Measurements from ENCODE around the gene TTR. TPM values are rescaled to one million over a fixed set of nuclear protein-coding genes. Genes with fewer than 3 reads are reported as not detected.

The TTR gene
- total RNA-seq, 2 donors from 2014 or later = 145 to 352 TPM

DNA sequence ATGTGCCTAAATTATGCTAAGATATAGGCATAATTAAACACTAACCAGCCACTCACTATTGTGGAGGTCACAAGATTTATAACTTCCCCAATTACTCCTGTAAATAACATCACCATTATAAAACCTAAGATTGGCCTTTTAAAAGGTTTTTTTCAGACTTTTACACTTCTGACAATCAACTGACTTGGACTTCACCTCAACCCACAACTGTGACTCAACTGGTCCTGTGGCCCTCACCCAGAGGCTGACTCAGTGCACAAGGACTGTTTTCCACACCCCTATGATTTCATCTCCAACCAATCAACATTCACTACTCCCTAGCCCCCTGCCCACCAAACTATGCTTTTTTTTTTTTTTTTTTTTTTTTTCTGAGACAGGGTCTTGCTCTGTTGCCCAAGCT is 11.6 kb downstream of the TTR start:
- intact Hi-C loops (cut with DNase I) = no loop called here
- DNase-seq = no peak
- ATAC-seq = no peak
- no peaks in the 10 kb centered on the region for H3K27me3 ChIP-seq
- no peak overlapping the region for H3K27ac ChIP-seq
- peaks cover 8% of the 10 kb centered on the region for H3K4me1 ChIP-seq
- TF ChIP-seq POLR2A (IDR thresholded peaks at IDR 0.05) = no peak
- TF ChIP-seq, protein P1, sequence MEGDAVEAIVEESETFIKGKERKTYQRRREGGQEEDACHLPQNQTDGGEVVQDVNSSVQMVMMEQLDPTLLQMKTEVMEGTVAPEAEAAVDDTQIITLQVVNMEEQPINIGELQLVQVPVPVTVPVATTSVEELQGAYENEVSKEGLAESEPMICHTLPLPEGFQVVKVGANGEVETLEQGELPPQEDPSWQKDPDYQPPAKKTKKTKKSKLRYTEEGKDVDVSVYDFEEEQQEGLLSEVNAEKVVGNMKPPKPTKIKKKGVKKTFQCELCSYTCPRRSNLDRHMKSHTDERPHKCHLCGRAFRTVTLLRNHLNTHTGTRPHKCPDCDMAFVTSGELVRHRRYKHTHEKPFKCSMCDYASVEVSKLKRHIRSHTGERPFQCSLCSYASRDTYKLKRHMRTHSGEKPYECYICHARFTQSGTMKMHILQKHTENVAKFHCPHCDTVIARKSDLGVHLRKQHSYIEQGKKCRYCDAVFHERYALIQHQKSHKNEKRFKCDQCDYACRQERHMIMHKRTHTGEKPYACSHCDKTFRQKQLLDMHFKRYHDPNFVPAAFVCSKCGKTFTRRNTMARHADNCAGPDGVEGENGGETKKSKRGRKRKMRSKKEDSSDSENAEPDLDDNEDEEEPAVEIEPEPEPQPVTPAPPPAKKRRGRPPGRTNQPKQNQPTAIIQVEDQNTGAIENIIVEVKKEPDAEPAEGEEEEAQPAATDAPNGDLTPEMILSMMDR (IDR thresholded peaks at IDR 0.05) = no peak
- no peaks in the 10 kb centered on the region for H3K9me3 ChIP-seq
- H3K4me3 ChIP-seq = no peak overlapping the region
- H3K36me3 ChIP-seq (replicated peaks in 1 of 2; ENCODE audit: insufficient read depth in 1 of 2, low read depth in 2 of 2) = no peaks in the 10 kb centered on the region

DNA sequence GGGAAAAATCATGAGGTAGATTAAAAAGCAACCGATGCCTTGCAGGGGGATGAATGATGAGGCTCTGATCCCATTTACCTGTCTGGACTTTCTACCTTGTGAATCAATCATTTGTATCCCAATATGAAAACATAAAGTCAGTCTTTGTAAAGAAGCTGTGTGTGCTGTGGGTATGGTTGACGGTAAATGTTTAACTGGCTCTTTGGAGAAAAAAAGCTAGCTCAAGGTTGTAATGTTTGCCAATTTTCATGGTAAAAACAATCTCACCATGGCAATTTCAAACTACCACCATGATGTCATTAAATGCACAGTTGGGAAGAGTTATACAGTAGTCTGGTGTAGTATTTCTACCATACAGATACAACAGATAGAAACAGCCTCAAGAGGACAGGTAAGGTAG is 14.6 kb downstream of the TTR start:
- WGBS, 2 donors = 12 to 15% methylated on average over 2 of the region's 2 CpGs
- Histone ChIP-seq H3K27ac (no peak overlapping the region), H3K4me3 (no peak overlapping the region), H3K9me3 (no peaks in the 10 kb centered on the region), H3K36me3 (replicated peaks in 1 of 2; ENCODE audit: insufficient read depth in 1 of 2, low read depth in 2 of 2) (no peaks in the 10 kb centered on the region), H3K4me1 (peaks cover 8% of the 10 kb centered on the region), H3K27me3 (no peaks in the 10 kb centered on the region)
- intact Hi-C loops (cut with DNase I) = no loop called here
- no peak for DNase-seq
- peak; percentile 59 for ATAC-seq
- TF ChIP-seq POLR2A (IDR thresholded peaks at IDR 0.05) = no peak
- TF ChIP-seq, protein P1 (IDR thresholded peaks at IDR 0.05) = no peak

DNA sequence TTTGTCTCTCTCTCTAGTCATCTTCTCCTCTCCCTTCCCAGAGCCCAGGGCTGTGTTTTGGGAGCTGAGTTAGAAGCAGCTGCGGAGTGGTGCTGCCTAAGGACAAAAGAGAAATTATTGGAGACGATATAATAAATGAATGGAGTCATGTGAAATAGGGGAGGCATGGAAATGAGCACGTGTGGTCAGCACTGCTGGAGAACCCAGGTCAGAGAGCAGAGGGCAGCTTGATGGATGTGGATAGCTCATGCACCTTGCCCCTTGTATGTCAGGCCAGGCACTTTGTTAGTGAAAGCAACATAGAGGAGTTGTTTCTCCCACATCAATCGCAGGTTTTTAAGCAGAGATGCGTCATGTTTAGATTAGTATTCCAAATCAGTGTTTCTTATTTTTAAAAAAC is 15.7 kb downstream of the TTR start:
- intact Hi-C loops (cut with DNase I) = no loop called here
- H3K9me3 ChIP-seq = no peaks in the 10 kb centered on the region
- H3K27me3 ChIP-seq = no peaks in the 10 kb centered on the region
- H3K36me3 ChIP-seq (replicated peaks in 1 of 2; ENCODE audit: insufficient read depth in 1 of 2, low read depth in 2 of 2) = no peaks in the 10 kb centered on the region
- H3K27ac ChIP-seq = no peak overlapping the region
- DNase-seq (no peak), ATAC-seq (no peak)
- 72 to 76% methylated on average over 5 of the region's 5 CpGs for WGBS, 2 donors
- no peak overlapping the region for H3K4me3 ChIP-seq
- TF ChIP-seq, protein P1 (IDR thresholded peaks at IDR 0.05) = no peak
- no peak for TF ChIP-seq POLR2A (IDR thresholded peaks at IDR 0.05)
- H3K4me1 ChIP-seq = peaks cover 8% of the 10 kb centered on the region

DNA sequence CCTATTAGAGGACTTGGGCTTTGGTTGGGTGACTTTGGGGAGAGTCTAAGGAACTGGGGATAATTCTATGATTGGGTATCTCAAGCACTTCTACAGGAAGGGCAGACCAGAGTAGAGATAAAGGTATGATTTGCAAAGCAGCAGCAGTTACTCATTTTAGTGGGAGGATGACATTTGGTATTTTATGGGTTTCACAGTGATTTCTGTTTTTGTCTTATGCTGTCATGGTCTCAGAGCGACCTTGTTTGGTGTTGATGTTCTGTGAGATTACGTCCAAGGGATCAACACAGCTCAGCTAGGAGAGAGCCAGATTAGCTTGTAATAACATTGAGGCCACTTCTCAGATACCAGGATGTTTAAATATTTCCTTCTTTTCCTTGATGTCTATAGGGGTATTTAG is 18.2 kb downstream of the TTR start:
- Histone ChIP-seq H3K27me3 (no peaks in the 10 kb centered on the region), H3K4me1 (peaks cover 8% of the 10 kb centered on the region), H3K9me3 (no peaks in the 10 kb centered on the region), H3K36me3 (replicated peaks in 1 of 2; ENCODE audit: insufficient read depth in 1 of 2, low read depth in 2 of 2) (no peaks in the 10 kb centered on the region), H3K27ac (no peak overlapping the region), H3K4me3 (no peak overlapping the region)
- DNase-seq (no peak), ATAC-seq (no peak)
- intact Hi-C loops (cut with DNase I) = no loop called here
- WGBS, 2 donors = 88 to 92% methylated on average over 2 of the region's 2 CpGs
- no peak for TF ChIP-seq POLR2A (IDR thresholded peaks at IDR 0.05)
- TF ChIP-seq, protein P1 (IDR thresholded peaks at IDR 0.05) = no peak

DNA sequence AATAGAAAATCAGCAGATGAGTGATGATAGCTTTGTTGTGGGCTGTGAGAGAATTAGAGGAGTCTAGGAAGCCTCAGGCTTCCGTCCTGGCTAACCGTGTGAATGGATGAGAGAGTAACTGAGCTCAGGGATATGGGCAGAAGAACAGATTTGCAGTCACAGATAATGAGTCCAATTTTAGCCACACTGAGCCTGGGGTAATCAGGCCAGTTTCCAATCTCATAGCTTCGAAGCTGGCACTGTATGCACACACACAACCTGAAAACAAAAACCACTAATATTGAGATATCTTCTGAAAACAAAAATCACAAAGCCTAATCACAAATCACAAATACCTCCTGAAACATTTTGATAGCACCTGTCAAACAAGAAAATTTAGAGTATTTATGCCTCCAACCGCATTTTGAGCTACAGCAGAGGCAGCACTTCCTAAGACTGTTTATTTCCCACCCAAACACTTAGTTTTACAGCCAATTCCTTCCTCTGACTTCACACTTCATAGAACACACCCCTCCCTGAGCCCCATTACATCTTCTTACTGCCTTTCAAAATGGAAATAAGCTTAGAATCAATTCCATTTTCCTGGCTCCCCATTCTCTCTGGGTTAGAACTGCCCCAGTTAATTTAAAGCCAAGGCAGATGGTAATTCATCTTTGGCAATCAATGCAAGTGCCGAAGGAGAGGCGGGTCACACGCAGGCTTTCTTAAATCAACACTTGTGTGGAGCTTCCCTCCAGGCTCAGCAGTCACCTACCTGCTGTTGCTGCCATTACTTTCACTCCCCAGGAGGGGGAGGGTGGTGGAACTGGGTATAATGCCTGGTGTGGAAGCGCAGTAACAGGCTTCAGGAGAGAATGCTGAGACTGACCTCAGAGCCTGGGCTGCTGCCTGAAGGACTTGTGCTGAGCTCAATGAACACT is 18.9 kb downstream of the TTR start:
- Histone ChIP-seq H3K4me3 (no peak overlapping the region), H3K36me3 (replicated peaks in 1 of 2; ENCODE audit: insufficient read depth in 1 of 2, low read depth in 2 of 2) (no peaks in the 10 kb centered on the region), H3K27me3 (no peaks in the 10 kb centered on the region), H3K4me1 (peaks cover 8% of the 10 kb centered on the region), H3K27ac (no peak overlapping the region), H3K9me3 (no peaks in the 10 kb centered on the region)
- DNase-seq (peak; percentile 23 to 55 (median 33)), ATAC-seq (peak; percentile 68)
- TF ChIP-seq, protein P1 (IDR thresholded peaks at IDR 0.05) = peak in 4 of 7 experiments; percentile 6 to 38 (median 34)
- no peak for TF ChIP-seq POLR2A (IDR thresholded peaks at IDR 0.05)
- 38 to 40% methylated on average over 8 of the region's 8 CpGs for WGBS, 2 donors
- intact Hi-C loops (cut with DNase I) = no loop called here
